Tibial artery (tissue), 4 donors: ENCODE results near the gene HMGN1.

Experiments
- DNase-seq, 2 donors: peaks; one replicate each; pipeline ENCODE4 v3.0.0-alpha.2; 2019
- H3K27ac ChIP-seq, 2 donors: fragments of 200-600 bp; sonication (generic) in 1 of 2; 1 replicate in 1 of 2; 2 replicates in 1 of 2; pipeline ENCODE4 v1.5.1; 2018 to 2019; ENCODE audit warnings: mild to moderate bottlenecking in 1 of 2
- H3K27me3 ChIP-seq, 2 donors: fragments of 200-600 bp; sonication (generic) in 1 of 2; one replicate each; pipeline versions ENCODE4 v1.5.1 to v1.6.0; 2016 to 2019
- H3K36me3 ChIP-seq, 3 donors: fragments of 200-600 bp; sonication (generic) in 2 of 3; one replicate each; pipeline ENCODE4 v1.5.1; 2016 to 2019; ENCODE audit warnings: mild to moderate bottlenecking in 2 of 3
- H3K4me1 ChIP-seq, 4 donors: fragments of 200-600 bp; sonication (generic) in 2 of 4; 1 replicate in 3 of 4; 2 replicates in 1 of 4; pipeline ENCODE4 v1.5.1; 2016 to 2019
- H3K4me3 ChIP-seq, 2 donors: fragments of 200-600 bp; sonication (generic) in 1 of 2; 1 replicate in 1 of 2; 2 replicates in 1 of 2; pipeline ENCODE4 v1.5.1; 2018 to 2019; ENCODE audit warnings: mild to moderate bottlenecking in 2 of 2
- H3K9me3 ChIP-seq, 3 donors: fragments of 200-600 bp; sonication (generic) in 1 of 3; one replicate each; pipeline ENCODE4 v1.5.1; 2016 to 2019
- CTCF ChIP-seq, 2 experiments: fragments of 200-600 bp in 1 of 2; fragments of 450-650 bp in 1 of 2; IDR thresholded peaks; one replicate each; pipeline ENCODE4 v1.5.1; 2017 to 2019; ENCODE audit warnings: antibody characterized with exemption in 2 of 2, mild to moderate bottlenecking in 1 of 2, moderate library complexity in 1 of 2
- intact Hi-C: fragments of 100-400 bp; cut with DNase I; formaldehyde crosslinking; loops from one replicate; pipeline ENCODE4 v1.15.0; 2023; ENCODE audit warnings: low total_unique reads

HMGN1 gene

GRCh38 chr21:39339231-39339630, 9.7 kb downstream of the HMGN1 start:
- H3K4me3 ChIP-seq, result no peak overlapping the region
- H3K4me1 ChIP-seq, result no peaks in the 10 kb centered on the region
- peaks cover 18 to 26% (median 26%) of the 10 kb centered on the region in 3 donors for H3K36me3 ChIP-seq
- H3K27ac ChIP-seq, result no peak overlapping the region
- intact Hi-C loops, result no loop called here
- no peaks in the 10 kb centered on the region for H3K9me3 ChIP-seq
- no peak for DNase-seq
- H3K27me3 ChIP-seq, result no peaks in the 10 kb centered on the region
- no peak for TF ChIP-seq CTCF (IDR thresholded peaks at IDR 0.05)

GRCh38 chr21:39336457-39337008, 12.4 kb downstream of the HMGN1 start:
- intact Hi-C loops, result no loop called here
- no peak for DNase-seq
- Histone ChIP-seq H3K9me3 (no peaks in the 10 kb centered on the region), H3K4me3 (no peak overlapping the region), H3K27me3 (no peaks in the 10 kb centered on the region), H3K4me1 (no peaks in the 10 kb centered on the region), H3K27ac (no peak overlapping the region), H3K36me3 (peaks cover 4 to 8% (median 7%) of the 10 kb centered on the region in 3 donors)
- TF ChIP-seq CTCF (IDR thresholded peaks at IDR 0.05), result no peak

GRCh38 chr21:39334611-39335010, 14.3 kb downstream of the HMGN1 start:
- intact Hi-C loops, result no loop called here
- Histone ChIP-seq H3K4me3 (no peak overlapping the region), H3K9me3 (no peaks in the 10 kb centered on the region), H3K4me1 (no peaks in the 10 kb centered on the region), H3K27ac (no peak overlapping the region), H3K27me3 (no peaks in the 10 kb centered on the region), H3K36me3 (no peaks in the 10 kb centered on the region)
- no peak for TF ChIP-seq CTCF (IDR thresholded peaks at IDR 0.05)
- DNase-seq, result no peak

GRCh38 chr21:39332175-39332574, 16.7 kb downstream of the HMGN1 start:
- no peak for DNase-seq
- TF ChIP-seq CTCF (IDR thresholded peaks at IDR 0.05), result no peak
- Histone ChIP-seq H3K4me3 (no peak overlapping the region), H3K9me3 (no peaks in the 10 kb centered on the region), H3K27me3 (no peaks in the 10 kb centered on the region), H3K27ac (no peak overlapping the region), H3K4me1 (no peaks in the 10 kb centered on the region), H3K36me3 (no peaks in the 10 kb centered on the region)
- intact Hi-C loops, result no loop called here

- H3K27ac ChIP-seq, result no peak overlapping the region
- no peak for TF ChIP-seq CTCF (IDR thresholded peaks at IDR 0.05)
- intact Hi-C loops, result no loop called here
- peaks cover 0 to 2% of the 10 kb centered on the region in 2 donors for H3K27me3 ChIP-seq
- DNase-seq, result no peak
- no peaks in the 10 kb centered on the region for H3K36me3 ChIP-seq
- H3K4me1 ChIP-seq, result no peaks in the 10 kb centered on the region
- no peaks in the 10 kb centered on the region for H3K9me3 ChIP-seq
- H3K4me3 ChIP-seq, result no peak overlapping the region
These were observed 18.9 kb downstream of the HMGN1 start for GRCh38 chr21:39330001-39330400.

- Histone ChIP-seq H3K4me3 (no peak overlapping the region), H3K4me1 (no peaks in the 10 kb centered on the region), H3K27me3 (peaks cover 0 to 2% of the 10 kb centered on the region in 2 donors), H3K36me3 (no peaks in the 10 kb centered on the region), H3K27ac (no peak overlapping the region), H3K9me3 (no peaks in the 10 kb centered on the region)
- no peak for DNase-seq
- intact Hi-C loops, result no loop called here
- no peak for TF ChIP-seq CTCF (IDR thresholded peaks at IDR 0.05)
These were observed 21.2 kb downstream of the HMGN1 start for GRCh38 chr21:39327727-39328126.
